ENCODE measurements around the gene EMC7.

EMC7 gene

DNA sequence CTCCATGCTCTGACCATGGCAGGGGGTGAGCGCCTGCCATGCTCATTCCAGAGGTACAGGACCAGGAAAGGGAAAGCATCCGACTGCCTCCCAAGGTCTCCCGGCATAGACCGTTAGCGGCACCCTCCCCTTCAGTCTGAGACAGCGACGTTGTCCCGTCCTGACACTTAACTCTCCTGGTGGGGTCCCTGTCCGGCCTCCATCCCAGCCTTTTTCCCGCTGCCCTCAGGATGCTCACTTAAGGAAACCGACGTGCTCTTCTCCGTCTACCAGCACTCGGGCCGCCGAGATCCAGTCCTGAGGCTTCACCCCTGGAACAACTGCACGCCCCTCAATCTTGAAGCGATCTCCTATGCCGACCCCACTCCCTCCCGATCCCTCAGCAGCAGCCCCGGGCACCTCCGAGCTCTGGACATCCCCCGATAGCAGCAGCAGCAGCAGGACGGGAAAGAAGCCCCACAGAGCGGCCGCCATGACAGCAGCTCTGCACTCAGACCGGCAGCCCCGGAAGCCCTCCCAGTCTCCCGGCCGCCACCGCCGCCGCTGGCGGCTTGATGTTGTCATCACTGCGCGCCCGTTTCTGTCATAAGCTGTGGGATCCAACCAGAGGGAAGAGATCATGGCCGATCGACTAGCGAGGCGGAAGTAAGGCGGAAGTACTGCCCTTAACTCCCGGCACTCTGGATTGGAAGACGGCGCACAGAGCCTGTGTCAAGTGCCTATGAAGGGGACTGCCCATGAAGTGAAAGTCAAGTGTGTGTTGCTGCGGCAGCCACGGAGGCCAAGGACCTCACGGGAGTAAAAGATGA lies at the start of gene EMC7, which contains the start of gene PGBD4:
TSS of gene EMC7 (minus strand) at position 497 of the 809 bp plus-strand sequence. CDS start at position 474, 23 bp downstream.
TSS of gene PGBD4 (plus strand) at position 718 of the 809 bp plus-strand sequence. CDS start 449 bp downstream, outside the sequence.
- DNase-seq (ENCODE audit: low read depth): peak; percentile 99
- H3K4me3 ChIP-seq (ENCODE audit: low read depth, low read length): peak within 1 kb of the TSS; percentile 100
- TF ChIP-seq, protein P1, sequence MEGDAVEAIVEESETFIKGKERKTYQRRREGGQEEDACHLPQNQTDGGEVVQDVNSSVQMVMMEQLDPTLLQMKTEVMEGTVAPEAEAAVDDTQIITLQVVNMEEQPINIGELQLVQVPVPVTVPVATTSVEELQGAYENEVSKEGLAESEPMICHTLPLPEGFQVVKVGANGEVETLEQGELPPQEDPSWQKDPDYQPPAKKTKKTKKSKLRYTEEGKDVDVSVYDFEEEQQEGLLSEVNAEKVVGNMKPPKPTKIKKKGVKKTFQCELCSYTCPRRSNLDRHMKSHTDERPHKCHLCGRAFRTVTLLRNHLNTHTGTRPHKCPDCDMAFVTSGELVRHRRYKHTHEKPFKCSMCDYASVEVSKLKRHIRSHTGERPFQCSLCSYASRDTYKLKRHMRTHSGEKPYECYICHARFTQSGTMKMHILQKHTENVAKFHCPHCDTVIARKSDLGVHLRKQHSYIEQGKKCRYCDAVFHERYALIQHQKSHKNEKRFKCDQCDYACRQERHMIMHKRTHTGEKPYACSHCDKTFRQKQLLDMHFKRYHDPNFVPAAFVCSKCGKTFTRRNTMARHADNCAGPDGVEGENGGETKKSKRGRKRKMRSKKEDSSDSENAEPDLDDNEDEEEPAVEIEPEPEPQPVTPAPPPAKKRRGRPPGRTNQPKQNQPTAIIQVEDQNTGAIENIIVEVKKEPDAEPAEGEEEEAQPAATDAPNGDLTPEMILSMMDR (IDR thresholded peaks at IDR 0.05; ENCODE audit: control insufficient read depth, extremely low read depth, insufficient read depth): no peak

DNA sequence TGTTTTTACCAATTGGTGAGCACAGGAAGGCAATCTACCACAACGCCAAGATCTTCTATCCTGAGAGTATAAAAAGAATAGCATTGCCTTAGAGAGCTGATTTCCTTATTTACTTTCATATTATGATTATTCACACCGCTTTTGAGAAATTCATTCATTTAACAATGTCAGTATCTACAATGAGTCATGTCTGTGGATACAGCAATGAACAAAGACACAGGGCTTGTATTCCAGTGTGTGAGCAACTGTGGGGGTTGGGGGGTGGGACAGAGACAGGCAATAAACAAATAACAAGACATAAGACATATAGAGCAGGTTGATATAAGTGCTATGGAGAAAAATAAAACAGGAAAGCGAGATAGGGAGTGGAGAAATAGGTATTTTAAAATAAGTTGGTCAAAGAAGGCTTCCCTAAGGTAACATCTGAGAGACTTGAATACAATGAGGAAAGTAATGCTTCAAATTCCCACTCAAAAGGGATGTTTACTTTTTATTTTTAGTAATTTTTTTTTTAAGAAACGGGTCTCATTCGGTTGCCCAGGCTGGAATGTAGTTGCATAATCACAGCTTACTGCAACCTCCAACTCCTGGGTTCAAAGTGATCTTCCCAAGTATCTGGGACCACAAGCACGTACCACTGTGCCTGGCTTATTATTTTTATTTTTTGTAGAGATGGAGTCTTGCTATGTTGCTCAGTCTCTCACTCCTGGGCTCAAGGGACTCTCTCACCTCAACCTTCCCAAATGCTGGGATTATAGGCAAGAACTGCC lies 45.9 kb upstream of the EMC7 start:
- H3K4me3 ChIP-seq (ENCODE audit: low read depth, low read length): no peak overlapping the region
- TF ChIP-seq, protein P1 (IDR thresholded peaks at IDR 0.05; ENCODE audit: control insufficient read depth, extremely low read depth, insufficient read depth): no peak
- DNase-seq (ENCODE audit: low read depth): no peak

DNA sequence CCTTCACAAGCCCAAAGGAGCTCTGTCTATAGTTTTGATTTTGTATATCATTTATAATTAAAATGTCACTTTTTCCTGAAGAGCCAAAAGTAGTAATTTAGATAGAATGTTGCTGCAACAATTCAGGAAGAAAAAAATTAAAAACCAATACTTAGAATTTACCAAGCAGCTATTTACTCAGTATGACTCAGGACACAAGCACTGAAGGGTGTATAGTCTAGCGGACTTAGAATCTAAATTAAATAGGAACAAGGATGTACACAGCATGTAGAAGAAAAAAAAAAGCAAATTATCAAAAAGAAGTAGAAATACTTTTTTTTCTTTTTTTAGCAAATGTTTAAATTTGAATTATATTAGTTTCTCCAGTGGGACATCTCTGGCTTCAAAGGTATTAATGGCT lies 31.8 kb upstream of the EMC7 start:
- DNase-seq (ENCODE audit: low read depth): no peak
- TF ChIP-seq, protein P1 (IDR thresholded peaks at IDR 0.05; ENCODE audit: control insufficient read depth, extremely low read depth, insufficient read depth): no peak
- H3K4me3 ChIP-seq (ENCODE audit: low read depth, low read length): no peak overlapping the region

DNA sequence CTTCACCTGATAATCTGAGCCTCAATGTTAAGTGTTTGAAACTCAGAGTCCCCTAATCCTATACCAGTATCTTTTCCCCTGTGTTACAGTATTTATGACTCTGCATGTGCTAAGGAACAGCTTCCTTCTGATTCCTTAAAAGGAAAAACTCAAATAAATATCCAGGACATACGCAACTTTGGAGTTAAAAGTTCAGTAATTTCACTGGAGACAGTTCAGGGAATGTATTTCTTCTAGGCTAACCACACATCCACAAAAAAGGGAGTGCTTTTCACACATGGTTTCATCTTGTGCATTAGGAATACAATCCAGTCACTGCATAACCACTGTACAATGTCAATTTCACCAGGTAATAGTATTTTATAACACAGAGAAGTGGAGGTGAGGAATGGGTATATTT lies 31.2 kb upstream of the EMC7 start:
- DNase-seq (ENCODE audit: low read depth): no peak
- no peak overlapping the region for H3K4me3 ChIP-seq (ENCODE audit: low read depth, low read length)
- TF ChIP-seq, protein P1 (IDR thresholded peaks at IDR 0.05; ENCODE audit: control insufficient read depth, extremely low read depth, insufficient read depth): no peak

DNA sequence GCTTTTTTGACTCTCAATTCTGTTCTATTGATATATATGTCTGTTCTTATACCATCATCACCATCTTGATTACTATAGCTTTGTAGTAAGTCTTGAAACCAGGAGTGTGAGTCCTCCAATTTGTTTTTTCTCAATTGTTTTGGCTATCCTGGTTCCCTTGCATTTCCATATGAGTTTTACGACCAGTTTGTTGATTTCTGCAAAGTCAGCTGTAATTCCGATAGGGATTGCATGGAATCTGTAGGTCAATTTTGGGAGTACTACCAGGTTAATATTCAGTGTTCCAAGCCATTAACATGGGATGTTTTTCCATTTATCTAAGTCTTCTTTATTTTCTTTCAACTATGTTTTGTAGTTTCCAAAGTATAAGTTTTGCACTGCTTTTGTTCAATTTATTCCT lies 27.2 kb upstream of the EMC7 start:
- DNase-seq (ENCODE audit: low read depth): no peak

DNA sequence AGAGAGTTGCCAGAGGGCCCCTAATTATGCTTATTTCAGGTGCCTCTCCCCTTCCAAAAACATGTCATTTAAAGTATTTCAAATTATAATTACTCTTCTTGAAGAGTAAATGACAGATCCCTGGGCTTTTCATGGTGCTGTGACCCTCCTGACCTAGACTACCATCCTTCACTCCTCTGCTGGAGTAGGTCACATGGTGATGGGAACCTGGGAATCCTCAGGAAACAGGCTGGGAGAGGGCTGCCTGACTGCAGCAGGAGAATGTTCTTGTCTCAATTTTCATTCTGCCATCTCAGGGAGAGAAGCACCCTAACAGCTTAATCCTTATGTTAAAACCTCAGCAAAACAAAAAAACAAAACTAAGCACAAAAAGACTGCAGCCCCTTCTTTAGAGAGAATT lies 24.9 kb upstream of the EMC7 start:
- no peak for DNase-seq (ENCODE audit: low read depth)
- H3K4me3 ChIP-seq (ENCODE audit: low read depth, low read length): no peak overlapping the region
- TF ChIP-seq, protein P1 (IDR thresholded peaks at IDR 0.05; ENCODE audit: control insufficient read depth, extremely low read depth, insufficient read depth): no peak

More for the DNA sequence above, 27.2 kb upstream of the EMC7 start:
- no peak overlapping the region for H3K4me3 ChIP-seq (ENCODE audit: low read depth, low read length)
- TF ChIP-seq, protein P1 (IDR thresholded peaks at IDR 0.05; ENCODE audit: control insufficient read depth, extremely low read depth, insufficient read depth): no peak
